GM19328 (cell line): Measurements from ENCODE around the gene RGS17.
"Not testable (repeated sequence)": the region's sequence is repeated elsewhere in the genome, so short reads cannot be mapped to it uniquely, and the experiment has no call there.

ENCODE experiments used
- ATAC-seq: cut with Tn5 transposase; IDR thresholded peaks from one replicate; pipeline ENCODE4 v1.9.1; 2021; ENCODE audit warnings: mild to moderate bottlenecking, moderate library complexity; ENCODE audit not compliant: unreplicated experiment

The RGS17 gene

DNA sequence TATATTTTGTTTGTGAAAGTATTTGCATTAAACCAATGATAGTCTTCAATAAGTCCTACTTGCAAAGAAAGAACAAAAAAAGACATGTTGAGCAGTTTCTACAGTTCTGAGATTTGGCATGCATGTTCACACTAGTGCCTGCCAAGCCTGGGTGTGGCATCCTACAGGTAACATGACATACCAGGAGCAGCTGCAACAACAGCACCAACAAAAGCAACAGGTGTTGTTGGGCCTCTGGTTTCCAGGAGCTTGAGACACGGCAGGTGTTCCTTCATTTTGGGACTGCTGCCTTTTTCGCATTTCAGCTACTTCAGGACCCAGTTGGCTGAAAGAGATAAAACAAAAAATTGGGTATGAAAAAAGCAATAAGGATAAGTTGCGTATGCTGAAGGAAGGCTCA lies 87.4 kb downstream of the RGS17 start:
- ATAC-seq, result no peak

DNA sequence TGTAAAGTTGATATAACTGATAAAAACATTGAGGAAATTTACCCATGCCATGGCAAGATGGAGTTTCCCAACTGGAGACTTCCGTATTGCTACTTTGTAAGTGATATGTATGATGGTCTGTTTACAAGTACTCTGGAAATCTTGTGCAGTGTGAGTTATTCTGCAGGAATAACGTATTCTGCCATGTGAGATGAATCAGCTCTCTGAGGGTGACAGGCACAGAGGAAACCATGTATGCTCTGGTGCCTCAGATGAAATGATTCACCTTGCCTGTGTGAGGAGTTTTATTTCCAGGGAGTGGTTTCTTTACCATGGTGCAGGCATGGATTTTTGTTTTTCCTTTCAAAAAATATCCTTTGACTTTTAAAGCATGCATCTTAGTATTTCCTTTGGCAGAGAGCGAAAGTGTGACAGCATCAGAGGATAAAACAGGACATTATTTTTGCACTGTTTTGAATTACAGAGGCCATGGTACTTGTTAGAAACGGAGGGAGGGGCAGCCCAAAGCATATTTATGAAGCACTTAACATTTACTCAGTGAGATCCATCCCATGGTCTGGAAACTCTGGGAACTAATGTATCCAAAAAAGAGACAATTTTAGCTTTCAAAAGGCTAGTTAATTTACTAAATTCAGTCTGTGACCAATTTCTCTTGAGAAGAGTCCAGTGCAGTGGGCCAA lies 92.6 kb downstream of the RGS17 start:
- ATAC-seq, result no peak

DNA sequence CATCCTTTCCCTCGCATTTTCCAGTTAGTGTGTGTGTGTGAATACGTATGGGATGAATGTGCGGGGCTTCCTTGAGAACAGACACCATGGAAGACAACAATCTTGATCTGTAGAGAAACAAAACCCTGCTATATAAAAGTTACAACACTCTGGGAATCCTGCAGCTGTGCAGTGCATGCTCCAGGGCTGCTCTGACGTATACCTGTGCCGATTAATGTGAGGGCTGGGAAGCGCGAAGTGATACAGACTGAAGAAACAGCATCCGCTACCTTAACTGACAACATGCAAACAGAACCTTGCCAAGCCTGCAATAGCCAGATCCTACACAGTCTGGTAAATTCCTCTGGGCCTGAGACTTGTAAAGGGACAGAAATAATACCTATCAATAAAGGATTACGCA lies 96.9 kb downstream of the RGS17 start:
- no peak for ATAC-seq

DNA sequence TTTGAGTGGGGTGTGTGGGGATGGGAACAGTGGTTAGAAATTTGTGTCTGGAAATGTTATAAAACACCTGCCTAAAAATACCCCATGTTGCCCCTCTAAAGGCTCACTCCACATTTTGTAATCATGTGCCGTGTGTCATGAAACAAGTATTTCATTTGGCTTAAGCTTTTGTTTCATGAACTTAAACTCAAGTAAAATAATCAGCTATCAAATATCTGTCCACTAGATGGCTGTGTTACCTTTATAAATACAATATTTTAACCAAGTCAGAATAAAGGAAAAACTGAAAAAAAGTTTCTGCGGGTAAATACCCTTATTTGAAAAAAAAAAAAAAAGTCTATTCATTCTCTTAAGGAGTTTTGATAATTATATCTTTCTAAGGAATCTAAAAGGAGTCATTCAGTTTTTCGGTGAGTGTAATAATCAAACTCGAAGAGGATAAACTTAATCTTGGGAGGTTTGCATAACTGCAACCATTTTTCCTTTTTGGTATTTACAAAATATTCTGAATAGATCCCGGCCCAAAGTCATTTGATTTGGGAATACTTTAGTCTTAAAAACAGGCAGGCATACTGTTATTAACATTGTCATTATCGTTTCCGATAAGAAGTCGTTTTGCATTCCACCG lies 98.7 kb downstream of the RGS17 start:
- no peak for ATAC-seq

DNA sequence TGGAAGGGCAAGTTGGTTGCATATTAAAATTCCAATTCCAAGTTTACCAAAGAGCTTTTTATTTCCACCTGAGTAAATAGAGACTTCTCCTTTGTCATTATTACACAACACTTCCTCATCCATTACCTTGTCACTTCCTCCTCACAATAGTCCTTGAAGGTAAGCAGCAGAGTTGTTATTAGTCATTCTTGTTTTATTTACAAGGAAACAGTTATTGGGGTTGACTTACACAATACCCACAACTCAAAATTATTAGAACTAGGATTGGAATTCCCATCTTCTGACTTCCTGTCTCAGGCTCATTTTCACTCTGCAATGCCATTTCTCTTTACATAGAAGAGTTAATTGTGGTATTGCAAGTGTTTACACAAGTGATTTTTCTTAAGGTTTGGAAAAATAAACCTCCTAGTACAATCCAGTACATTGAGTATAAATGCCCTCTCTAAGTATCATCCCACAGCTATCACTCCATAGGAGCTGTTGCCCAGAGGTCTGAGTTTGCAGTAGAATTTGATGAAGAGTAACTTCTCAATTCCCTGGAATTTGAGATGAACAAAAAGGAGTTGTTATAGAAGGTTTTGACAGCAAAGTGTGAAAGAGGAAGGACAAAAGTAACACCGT lies 99.6 kb downstream of the RGS17 start:
- ATAC-seq, result no peak

DNA sequence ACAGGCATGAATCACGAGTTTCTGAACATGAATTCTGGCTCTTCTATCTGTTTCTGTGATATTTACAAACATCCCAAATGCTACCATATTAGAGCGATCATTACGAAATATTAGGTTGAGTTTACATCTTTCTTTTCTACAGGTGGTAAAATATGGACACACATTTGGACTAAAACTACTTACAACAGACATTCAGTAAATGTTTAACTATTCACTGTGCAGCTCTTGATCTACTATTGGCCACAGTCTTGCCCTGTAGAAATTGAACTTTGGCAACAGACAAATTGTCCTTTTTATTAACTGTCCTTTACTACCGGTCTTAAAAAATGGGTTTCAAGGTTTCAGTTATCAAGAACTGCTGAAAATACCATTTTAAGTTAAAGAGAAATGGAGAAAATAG lies 102.1 kb downstream of the RGS17 start:
- no peak for ATAC-seq

DNA sequence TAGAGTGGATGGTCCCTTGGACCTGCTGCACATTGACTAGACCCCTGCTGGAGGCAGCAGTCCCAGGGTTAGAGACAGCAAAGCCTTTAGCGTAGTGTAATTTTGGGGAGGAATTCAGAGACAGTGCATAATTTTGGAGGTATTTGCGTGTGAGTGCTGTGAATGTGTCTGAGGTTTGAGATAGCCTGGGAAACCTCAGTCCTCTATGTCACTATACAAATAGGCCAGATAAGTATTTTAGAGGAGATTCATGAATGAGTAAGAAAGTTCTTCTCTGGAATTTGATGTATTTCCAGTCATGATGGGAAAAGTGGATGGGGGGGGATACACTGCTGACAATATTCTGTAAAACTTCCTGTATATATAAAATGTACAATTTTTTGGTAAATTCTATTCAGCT lies 102.8 kb downstream of the RGS17 start:
- no peak for ATAC-seq

DNA sequence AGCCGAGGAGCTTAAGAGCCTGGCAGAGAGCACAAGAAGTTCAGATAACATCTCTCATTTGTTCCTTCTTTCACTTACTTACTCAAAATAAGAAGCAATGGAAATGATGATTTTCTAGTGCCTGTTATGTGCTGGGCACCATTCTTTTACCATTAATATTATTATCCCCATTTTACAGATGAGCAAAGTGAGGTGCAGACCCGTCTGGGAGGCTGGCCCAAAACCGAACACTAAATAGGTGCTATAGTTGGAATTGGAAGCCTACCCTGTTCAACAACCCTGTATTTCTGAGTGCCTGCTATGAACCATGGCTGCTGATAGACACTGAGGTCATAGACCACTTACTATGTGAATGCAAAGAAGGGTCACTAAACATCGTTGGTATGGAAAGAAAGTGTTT lies 103.6 kb downstream of the RGS17 start:
- ATAC-seq, result no peak

DNA sequence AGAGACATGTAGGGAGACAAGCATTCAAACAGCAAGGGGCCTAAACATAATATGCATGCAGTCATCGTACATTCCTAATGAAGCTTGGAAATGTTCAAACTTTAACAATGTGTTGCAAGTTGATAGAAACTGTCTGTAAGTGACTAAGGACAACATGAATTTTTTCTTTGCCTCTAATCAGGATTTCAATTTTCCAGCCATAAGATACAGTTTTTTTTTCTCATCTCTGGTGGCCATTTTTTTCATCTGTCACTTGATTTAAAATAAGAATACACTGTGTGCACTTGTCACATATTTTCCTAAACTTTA lies 106.4 kb downstream of the RGS17 start:
- ATAC-seq, result no peak

DNA sequence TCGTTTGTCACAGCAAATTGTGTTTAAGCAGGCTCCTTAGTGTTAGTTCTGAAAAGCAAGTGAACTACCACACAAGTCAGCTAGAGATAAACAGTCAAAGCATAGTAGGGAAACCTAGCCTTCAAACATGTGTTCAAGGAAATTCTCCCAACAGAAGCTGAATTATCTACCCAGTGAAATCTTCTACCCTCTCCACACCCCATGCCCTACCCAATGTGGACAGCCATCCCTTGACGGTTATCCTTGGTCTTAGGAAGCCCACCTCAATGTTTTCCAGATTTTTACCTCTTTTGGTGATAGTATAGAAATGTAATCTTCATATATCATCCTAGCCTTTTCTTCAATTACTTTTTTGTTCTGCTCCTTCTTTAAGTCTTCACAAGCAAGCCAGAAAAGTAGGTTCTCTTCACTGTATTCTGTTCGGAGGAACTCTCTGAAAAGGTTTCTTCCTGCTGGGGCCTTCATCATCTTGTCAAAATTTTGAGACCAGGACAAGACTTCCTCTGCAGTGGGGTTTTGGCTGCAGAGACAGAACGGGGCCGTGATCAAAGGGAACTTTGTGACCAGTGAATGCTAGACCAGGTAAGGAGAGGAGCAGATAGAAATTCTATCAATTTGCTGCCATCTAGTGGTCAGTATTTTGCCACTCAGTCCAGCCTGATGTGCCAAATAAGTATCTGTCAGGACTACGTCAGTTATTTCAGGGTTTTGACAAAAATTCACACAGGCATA lies 106.9 kb downstream of the RGS17 start:
- ATAC-seq, result peak; percentile 100

DNA sequence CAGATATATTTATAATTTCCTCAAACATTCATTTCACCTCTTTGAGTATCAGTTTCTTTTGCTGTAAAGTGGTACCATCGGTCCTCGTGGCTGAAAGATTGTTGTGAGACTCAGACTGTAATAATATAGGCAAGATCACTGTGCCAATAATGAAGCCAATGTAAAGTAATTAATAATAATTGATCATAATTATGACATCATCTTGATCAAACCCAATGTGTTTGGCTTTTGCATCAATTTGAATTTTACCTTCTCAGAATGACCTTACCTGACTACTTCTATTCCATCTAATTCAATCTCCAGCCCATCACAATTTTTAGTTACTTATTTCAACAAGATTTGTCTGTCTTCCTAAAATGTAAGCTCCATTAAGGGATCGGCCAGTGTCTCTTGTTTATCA lies 112.7 kb downstream of the RGS17 start:
- no peak for ATAC-seq

DNA sequence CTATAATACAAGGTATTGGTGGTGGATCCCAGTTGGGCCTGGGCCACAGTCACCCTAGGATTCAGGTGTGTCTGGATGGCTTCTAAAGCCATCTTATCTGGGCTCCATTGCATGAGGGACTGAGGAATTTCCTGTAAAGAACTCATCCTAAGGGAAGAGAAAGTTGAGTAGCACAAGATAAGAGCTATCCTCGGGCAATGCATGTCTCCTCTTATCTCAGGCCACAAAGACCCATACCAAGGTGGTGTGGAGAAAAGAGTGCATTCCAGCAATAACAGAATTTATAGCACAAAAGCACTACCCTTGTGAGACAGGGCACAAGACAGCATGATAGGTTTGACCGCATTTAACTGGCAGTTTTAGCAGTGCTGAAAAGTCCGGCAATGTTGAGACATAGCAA lies 114.2 kb downstream of the RGS17 start:
- ATAC-seq, result no peak

DNA sequence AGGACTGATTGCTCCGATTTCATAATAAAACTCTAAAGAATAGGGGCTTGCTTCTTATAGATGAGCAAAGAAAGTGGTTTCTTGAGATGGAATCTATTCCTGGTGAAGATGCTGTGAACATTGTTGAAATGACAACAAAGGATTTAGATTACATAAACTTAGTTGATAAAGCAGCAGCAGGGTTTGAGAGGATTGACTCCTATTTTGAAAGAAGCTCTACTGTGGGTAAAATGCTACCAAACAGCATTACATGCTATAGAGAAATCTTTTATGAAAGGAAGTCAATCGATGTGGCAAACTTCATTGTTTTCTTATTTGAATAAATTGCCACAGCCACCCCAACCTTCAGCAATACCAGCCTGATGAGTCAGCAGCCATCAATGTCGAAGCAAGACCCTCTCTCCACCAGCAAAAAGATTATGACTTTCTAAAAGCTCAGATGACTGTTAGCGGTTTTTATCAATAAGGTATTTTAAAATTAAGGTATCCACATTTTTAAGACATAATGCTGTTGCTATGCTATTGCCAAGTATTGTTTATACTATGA lies 115.9 kb downstream of the RGS17 start:
- ATAC-seq, result no peak

DNA sequence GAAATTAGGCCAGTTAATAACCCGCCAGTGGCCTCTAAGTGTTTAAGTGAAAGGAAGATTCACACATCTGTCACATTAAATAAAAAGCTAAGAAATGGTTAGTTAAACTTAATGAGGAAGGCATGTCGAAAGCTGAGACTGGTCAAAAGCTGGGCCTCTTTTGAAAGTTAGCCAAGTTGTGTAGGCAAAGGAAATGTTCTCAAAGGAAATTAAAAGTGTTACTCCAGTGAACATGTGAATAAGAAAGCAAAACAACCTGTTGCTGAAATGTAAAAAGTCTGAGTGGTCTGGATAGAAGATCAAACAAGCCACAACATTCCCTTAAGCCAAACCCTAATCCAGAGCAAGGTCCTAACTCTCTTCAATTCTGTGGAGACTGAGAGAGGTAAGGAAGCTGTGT lies 117.6 kb downstream of the RGS17 start:
- no peak for ATAC-seq

DNA sequence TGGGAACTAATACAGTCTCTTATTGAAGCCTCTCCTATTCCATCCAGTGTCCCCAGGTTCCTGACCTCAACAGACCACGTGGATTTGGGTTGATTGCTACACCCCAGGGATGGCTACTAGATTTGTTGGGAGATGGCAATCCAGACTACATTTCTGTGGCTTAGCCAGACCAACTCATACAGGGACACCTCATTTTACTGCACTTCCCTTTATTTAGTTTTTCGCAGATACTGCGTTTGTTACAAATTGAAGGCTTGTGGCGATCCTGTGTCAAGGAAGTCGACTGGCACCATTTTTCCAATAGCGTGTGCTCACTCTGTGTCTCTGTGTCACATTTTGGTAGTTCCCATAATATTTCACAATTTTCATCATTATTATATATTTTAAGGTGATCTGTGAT lies 118.2 kb downstream of the RGS17 start:
- ATAC-seq, result no peak

DNA sequence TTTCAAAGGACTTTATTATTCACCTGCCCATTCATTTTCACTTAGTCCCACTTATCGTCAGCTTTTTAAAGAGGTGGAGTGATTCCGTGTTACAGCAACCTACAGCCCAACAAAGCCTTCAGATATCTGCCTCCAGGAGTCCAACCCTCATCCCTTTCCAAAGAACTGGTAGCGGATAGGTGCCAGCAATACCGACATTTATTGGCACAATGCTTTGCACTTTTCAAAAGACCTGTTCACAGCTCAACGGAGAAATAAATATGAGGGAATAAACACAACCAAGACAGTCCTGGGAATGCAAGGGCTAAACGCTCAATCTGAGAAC lies 127.8 kb downstream of the RGS17 start:
- peak; percentile 2 for ATAC-seq

DNA sequence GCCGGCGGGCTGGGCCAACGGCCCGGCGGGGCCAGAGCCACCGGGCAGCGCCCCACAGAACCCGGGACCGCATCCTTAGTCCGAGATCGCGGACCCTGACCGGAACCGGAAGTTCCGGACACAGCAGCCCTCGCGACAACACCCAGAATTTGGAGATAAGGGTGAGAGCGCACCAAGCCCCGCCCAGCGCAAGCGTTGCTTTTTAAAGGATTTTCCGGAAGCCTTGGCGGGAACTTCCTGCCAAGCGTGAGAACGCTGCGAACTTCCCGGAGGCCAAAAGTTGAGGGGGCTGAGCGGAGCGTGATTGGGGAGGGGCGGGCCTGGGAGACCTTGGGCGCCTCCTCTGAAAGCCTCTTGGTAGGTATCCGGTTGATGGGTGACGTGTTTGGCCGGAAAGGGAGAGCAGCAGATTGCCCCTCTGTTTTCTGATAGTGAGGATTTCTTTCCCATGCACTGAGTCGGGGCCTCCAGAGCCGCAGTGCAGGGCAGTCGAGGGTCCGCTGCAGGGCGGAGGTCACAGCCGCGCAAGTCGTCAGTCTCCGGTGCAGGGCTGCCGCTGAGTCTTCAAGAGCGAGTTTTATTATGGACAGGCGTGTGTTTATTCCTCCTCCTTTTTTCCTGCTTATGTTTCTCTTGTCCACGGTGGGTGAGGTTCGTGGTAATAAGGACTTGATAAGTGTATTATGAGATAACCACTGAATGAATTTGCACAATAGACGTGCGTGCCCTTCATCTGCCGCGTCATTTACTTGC lies 128.3 kb downstream of the RGS17 start, which contains the start of gene MTRF1L:
Gene MTRF1L, minus strand, starts transcription at position 97 of the 753 bp plus-strand sequence. Its CDS starts 24 bp downstream, at position 73.
- peak; percentile 94 for ATAC-seq

DNA sequence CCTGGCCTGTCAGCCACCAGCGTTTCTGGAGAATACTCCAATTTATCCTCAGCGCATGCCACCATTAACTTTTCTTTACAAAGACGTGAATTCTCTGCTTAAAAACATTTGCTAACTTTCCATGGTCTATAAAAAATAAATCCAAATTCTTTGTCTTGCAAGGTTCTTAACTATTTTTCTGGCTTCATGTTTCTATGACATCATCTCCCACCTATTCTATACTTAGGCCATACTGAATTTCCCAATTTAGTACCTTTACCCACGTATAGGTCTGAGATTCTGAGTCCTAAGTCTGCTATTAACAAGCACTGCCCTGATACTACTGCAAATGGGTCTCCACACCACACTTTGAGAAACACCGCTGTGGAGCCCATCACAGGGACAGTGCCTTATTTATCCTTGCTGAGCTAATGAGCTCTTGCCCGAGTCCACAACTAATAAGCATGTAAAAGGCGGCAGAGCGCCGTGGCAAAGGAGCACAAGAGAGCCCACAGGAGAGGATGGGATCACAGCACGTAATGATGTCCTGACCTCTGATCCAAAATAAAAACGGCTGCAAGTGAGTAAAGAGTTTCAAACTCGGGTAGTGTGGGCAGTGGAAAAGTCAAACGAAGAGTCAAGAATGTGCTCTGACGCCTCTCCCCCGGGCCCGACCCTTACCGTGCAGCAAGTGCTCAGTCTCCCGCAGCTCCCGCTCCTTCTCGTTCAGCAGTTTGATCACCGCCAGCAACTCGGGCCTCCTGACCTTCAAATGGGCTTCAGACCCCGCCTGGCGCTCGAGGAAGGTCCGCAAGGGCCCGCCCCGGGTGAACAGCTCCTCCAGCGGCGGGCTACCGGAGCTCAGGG lies 129.1 kb downstream of the RGS17 start:
- peak; percentile 22 for ATAC-seq

DNA sequence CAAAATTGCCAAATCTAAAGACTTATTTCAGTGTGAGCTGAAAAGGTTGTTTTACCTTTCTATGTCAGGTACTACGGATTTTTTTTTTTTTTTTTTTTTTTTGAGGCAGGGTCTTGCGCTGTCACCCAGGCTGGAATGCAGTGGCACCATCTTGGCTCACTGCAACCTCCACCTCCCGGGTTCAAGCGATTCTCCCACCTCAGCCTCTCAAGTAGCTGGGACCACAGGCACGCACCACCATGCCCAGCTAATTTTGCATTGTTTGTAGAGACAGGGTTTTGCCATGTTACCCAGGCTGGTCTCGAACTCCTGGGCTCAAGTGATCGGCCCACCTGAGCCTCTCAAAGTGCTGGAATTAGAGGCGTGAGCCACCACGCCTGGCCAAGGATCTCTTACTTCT lies 130.3 kb downstream of the RGS17 start:
- not testable (repeated sequence) for ATAC-seq

DNA sequence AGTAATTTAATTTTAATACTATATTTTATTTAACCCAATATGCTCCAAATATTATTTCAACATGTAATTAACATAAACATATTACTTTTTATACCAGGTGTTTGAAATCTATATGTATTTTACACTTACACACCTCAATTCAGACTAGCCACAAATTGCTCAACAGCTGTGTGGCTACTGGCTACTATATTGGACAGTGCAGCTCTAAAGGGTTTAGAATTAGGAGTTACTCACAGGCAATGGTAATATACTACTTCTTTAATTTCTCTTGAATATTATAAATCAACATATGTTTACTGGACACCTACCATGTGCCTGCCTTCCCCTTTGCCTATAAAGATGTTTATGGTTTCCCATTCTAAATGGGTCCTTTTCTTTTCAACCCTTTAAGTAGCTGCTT lies 130.8 kb downstream of the RGS17 start:
- ATAC-seq, result no peak
